Tibial nerve (tissue), 4 donors: ENCODE measurements around the gene PLCL2. TPM values are rescaled to one million over a fixed set of nuclear protein-coding genes. Genes with fewer than 3 reads are reported as not detected.

Experiments
- DNase-seq, 2 donors: peaks; one replicate each; pipeline ENCODE4 v3.0.0-alpha.2; 2019; ENCODE audit warnings: low spot score in 2 of 2
- H3K27ac ChIP-seq, 4 donors: fragments of 200-600 bp; sonication (generic) in 3 of 4; one replicate each; pipeline ENCODE4 v1.5.1; 2017 to 2019; ENCODE audit warnings: mild to moderate bottlenecking in 1 of 4
- H3K27me3 ChIP-seq, 2 donors: fragments of 200-600 bp; sonication (generic) in 1 of 2; one replicate each; pipeline versions ENCODE4 v1.5.1 to v1.6.0; 2017 to 2019
- H3K36me3 ChIP-seq, 3 donors: fragments of 200-600 bp; sonication (generic); one replicate each; pipeline ENCODE4 v1.5.1; 2018 to 2019
- H3K4me1 ChIP-seq, 4 donors: fragments of 200-600 bp; sonication (generic) in 3 of 4; one replicate each; pipeline ENCODE4 v1.5.1; 2017 to 2019
- H3K4me3 ChIP-seq, 4 donors: fragments of 200-600 bp; sonication (generic) in 3 of 4; one replicate each; pipeline ENCODE4 v1.5.1; 2017 to 2019; ENCODE audit warnings: mild to moderate bottlenecking in 1 of 4, moderate library complexity in 1 of 4
- H3K9me3 ChIP-seq, 4 donors: fragments of 200-600 bp; sonication (generic) in 3 of 4; one replicate each; pipeline ENCODE4 v1.5.1; 2017 to 2019
- CTCF ChIP-seq, 5 experiments: fragments of 200-600 bp in 3 of 5; fragments of 450-650 bp in 2 of 5; sonication (generic) in 3 of 5; IDR thresholded peaks; one replicate each; pipeline ENCODE4 v1.5.1; 2016 to 2019; ENCODE audit warnings: antibody characterized with exemption in 5 of 5, mild to moderate bottlenecking in 3 of 5, moderate library complexity in 2 of 5
- EP300 ChIP-seq, 2 donors: sonication (generic); formaldehyde crosslinking; IDR thresholded peaks; one replicate each; pipeline ENCODE4 v1.6.1; 2017; ENCODE audit warnings: antibody characterized with exemption in 2 of 2, mild to moderate bottlenecking in 1 of 2
- POLR2A ChIP-seq, 2 donors: fragments of 450-650 bp; IDR thresholded peaks; one replicate each; pipeline ENCODE4 v1.6.1; 2017; ENCODE audit warnings: antibody characterized with exemption in 2 of 2, mild to moderate bottlenecking in 2 of 2, moderate library complexity in 2 of 2
- WGBS, 2 donors: methylation state at CpG; one replicate each; pipeline ENCODE4 v1.1.5; 2018; 5-methylcytosine and 5-hydroxymethylcytosine counted together
- total RNA-seq, 4 donors: library from RNA; depleted of rRNA; stranded (reverse); fragments of >200 nt; gene quantifications; one replicate each; pipeline ENCODE4 v1.1.0, GENCODE V29; 2016

The PLCL2 gene
- total RNA-seq, 4 donors from 2014 or later = 17.7 to 39.3 (median 29.0) TPM

DNA sequence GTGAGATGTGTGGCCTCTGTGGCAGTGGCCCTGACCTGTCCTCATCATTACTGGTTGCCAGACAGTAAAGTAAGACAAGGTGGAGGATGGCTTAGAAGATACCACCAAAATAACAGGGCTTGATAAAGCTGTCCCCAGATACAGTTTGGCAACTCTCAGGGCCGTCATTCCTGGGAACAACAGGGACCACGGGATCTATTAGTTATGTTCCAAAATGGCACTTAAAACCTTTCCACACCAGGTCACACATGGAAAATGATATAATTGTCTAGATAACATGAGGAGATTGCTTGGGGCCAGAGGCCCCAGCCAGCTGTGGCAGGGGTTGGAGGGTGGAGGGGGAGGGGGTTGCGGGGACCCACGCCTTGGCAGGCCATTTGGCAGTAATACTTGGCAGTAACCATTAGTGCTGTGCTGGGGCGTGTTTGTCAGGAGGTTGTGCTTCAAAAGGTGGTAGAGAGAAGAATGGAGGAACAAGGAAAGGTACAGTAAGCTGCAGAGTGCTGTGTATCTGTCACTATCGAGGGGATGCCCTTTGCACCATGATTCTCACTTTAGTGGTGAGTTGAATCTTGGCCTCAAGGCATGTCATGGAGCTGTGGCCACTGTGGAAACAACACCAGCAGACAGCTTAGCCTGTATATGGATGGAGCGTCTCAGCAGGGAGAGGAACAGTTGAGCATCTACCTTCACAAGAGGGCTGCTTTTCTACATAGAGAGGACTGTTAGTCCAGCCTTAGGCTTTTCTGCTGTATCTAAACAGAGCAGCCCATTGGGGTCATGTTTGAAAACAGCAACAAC, 14.0 kb downstream of the PLCL2 start:
- Histone ChIP-seq H3K4me3 (no peak overlapping the region), H3K27me3 (no peaks in the 10 kb centered on the region), H3K27ac (peak overlapping the region in 1 of 4 donors; percentile 6), H3K36me3 (no peaks in the 10 kb centered on the region), H3K4me1 (peaks cover 0 to 41% (median 19%) of the 10 kb centered on the region in 4 donors), H3K9me3 (no peaks in the 10 kb centered on the region)
- 94% methylated on average over 7 of the region's 7 CpGs for WGBS, 2 donors
- TF ChIP-seq CTCF (IDR thresholded peaks at IDR 0.05) (no peak), EP300 (IDR thresholded peaks at IDR 0.05) (no peak), POLR2A (IDR thresholded peaks at IDR 0.05) (no peak)
- no peak for DNase-seq

- Histone ChIP-seq H3K4me1 (peaks cover 0 to 42% (median 19%) of the 10 kb centered on the region in 4 donors), H3K27me3 (no peaks in the 10 kb centered on the region), H3K4me3 (no peak overlapping the region), H3K9me3 (no peaks in the 10 kb centered on the region), H3K36me3 (no peaks in the 10 kb centered on the region), H3K27ac (no peak overlapping the region)
- TF ChIP-seq EP300 (IDR thresholded peaks at IDR 0.05) (no peak), CTCF (IDR thresholded peaks at IDR 0.05) (no peak), POLR2A (IDR thresholded peaks at IDR 0.05) (no peak)
- no peak for DNase-seq
- WGBS, 2 donors = 60 to 64% methylated on average over 1 of the region's 1 CpG
Observed at GRCh38 chr3:16899919-16900318, 15.2 kb downstream of the PLCL2 start.

- Histone ChIP-seq H3K27me3 (no peaks in the 10 kb centered on the region), H3K9me3 (no peaks in the 10 kb centered on the region), H3K36me3 (no peaks in the 10 kb centered on the region), H3K4me3 (no peak overlapping the region), H3K4me1 (peaks cover 0 to 51% (median 19%) of the 10 kb centered on the region in 4 donors), H3K27ac (no peak overlapping the region)
- no peak for TF ChIP-seq POLR2A (IDR thresholded peaks at IDR 0.05)
- TF ChIP-seq EP300 (IDR thresholded peaks at IDR 0.05) = no peak
- no peak for TF ChIP-seq CTCF (IDR thresholded peaks at IDR 0.05)
- 66 to 70% methylated on average over 4 of the region's 4 CpGs for WGBS, 2 donors
- no peak for DNase-seq
Observed at GRCh38 chr3:16900779-16901440, 16.2 kb downstream of the PLCL2 start.

GRCh38 chr3:16904423-16905417, 20.0 kb downstream of the PLCL2 start:
- no peaks in the 10 kb centered on the region for H3K36me3 ChIP-seq
- WGBS, 2 donors = 81 to 91% methylated on average over 4 of the region's 4 CpGs
- no peak for DNase-seq
- no peak overlapping the region for H3K27ac ChIP-seq
- peaks cover 0 to 45% (median 12%) of the 10 kb centered on the region in 4 donors for H3K4me1 ChIP-seq
- H3K9me3 ChIP-seq = no peaks in the 10 kb centered on the region
- no peaks in the 10 kb centered on the region for H3K27me3 ChIP-seq
- no peak overlapping the region for H3K4me3 ChIP-seq
- TF ChIP-seq CTCF (IDR thresholded peaks at IDR 0.05) (no peak), POLR2A (IDR thresholded peaks at IDR 0.05) (no peak), EP300 (IDR thresholded peaks at IDR 0.05) (no peak)
